ENCODE results near the gene PLD3.

PLD3 gene

DNA sequence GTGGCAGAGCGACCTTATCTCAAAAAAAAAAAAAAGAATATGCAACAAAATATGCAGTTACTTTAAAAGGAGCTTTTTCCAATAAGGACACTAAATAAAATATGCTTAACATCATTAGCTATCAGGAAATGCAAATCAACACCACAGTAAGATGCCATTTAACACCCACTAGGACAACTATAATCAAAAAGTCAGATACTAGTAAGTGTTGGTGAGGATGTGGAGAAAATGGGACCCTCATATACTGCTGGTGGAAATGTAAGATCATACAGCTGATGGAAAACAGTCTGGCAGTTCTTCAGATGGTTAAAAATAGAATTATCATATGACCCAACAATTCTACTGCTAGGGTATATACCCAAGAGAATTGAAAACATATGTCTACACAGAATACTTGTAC, 38.8 kb upstream of the PLD3 start:
- H3K9me3 ChIP-seq (ENCODE audit: low read length) = no peaks in the 10 kb centered on the region
- no peak overlapping the region for H3K4me2 ChIP-seq (ENCODE audit: low read length)
- no peaks in the 10 kb centered on the region for H3K4me1 ChIP-seq (ENCODE audit: insufficient read depth, low read length, severe bottlenecking)
- no peak overlapping the region for H3K27ac ChIP-seq (ENCODE audit: low read depth, low read length, poor library complexity, severe bottlenecking)
- no peak overlapping the region for H3K4me3 ChIP-seq (ENCODE audit: low read depth, low read length, poor library complexity, severe bottlenecking)
- no peaks in the 10 kb centered on the region for H4K20me1 ChIP-seq (ENCODE audit: insufficient read depth, low read length)
- TF ChIP-seq, protein P1, sequence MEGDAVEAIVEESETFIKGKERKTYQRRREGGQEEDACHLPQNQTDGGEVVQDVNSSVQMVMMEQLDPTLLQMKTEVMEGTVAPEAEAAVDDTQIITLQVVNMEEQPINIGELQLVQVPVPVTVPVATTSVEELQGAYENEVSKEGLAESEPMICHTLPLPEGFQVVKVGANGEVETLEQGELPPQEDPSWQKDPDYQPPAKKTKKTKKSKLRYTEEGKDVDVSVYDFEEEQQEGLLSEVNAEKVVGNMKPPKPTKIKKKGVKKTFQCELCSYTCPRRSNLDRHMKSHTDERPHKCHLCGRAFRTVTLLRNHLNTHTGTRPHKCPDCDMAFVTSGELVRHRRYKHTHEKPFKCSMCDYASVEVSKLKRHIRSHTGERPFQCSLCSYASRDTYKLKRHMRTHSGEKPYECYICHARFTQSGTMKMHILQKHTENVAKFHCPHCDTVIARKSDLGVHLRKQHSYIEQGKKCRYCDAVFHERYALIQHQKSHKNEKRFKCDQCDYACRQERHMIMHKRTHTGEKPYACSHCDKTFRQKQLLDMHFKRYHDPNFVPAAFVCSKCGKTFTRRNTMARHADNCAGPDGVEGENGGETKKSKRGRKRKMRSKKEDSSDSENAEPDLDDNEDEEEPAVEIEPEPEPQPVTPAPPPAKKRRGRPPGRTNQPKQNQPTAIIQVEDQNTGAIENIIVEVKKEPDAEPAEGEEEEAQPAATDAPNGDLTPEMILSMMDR (IDR thresholded peaks at IDR 0.05; ENCODE audit: low read length) = no peak
- TF ChIP-seq EZH2 (IDR thresholded peaks at IDR 0.05; ENCODE audit: borderline replicate concordance, low read length) = no peak
- H3K9ac ChIP-seq (ENCODE audit: low read length) = no peak overlapping the region
- no peaks in the 10 kb centered on the region for H3K36me3 ChIP-seq (ENCODE audit: insufficient read depth, low read length)
- no peaks in the 10 kb centered on the region for H3K79me2 ChIP-seq (ENCODE audit: insufficient read depth, low read length)
- H2AFZ ChIP-seq (ENCODE audit: low read length) = no peak overlapping the region
- no peaks in the 10 kb centered on the region for H3K9me2 ChIP-seq (ENCODE audit: low read depth, low read length)
- H3K27me3 ChIP-seq (ENCODE audit: insufficient read depth, low read length) = no peaks in the 10 kb centered on the region
- no peaks in the 10 kb centered on the region for H3F3A ChIP-seq (ENCODE audit: insufficient read depth, low read length)

DNA sequence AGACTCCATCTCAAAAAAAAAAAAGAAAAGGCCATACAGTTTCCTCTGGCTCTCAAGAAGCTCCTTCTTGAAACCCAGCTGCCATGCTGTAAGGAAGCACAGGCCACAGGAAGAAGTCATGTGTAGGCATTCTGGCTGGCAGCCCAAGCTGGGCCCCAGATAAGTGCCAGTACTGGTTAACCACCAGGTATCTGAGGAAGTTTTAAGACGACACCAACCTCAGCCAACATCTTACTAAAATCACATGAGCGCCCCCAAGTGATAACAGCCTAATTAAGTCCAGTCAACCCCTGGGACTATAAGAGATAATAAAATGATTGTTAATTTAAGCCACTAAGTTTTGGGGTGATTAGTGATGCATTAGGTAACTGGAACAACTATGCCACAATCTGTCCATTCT, 36.0 kb upstream of the PLD3 start:
- H3K9me2 ChIP-seq (ENCODE audit: low read depth, low read length) = no peaks in the 10 kb centered on the region
- H3K4me2 ChIP-seq (ENCODE audit: low read length) = no peak overlapping the region
- no peaks in the 10 kb centered on the region for H3K9me3 ChIP-seq (ENCODE audit: low read length)
- H3K27me3 ChIP-seq (ENCODE audit: insufficient read depth, low read length) = no peaks in the 10 kb centered on the region
- no peaks in the 10 kb centered on the region for H3F3A ChIP-seq (ENCODE audit: insufficient read depth, low read length)
- H2AFZ ChIP-seq (ENCODE audit: low read length) = no peak overlapping the region
- H3K4me1 ChIP-seq (ENCODE audit: insufficient read depth, low read length, severe bottlenecking) = no peaks in the 10 kb centered on the region
- H3K27ac ChIP-seq (ENCODE audit: low read depth, low read length, poor library complexity, severe bottlenecking) = no peak overlapping the region
- H3K9ac ChIP-seq (ENCODE audit: low read length) = no peak overlapping the region
- H3K79me2 ChIP-seq (ENCODE audit: insufficient read depth, low read length) = no peaks in the 10 kb centered on the region
- H3K36me3 ChIP-seq (ENCODE audit: insufficient read depth, low read length) = peaks cover 8% of the 10 kb centered on the region; the same call in 1 of the 2 replicates
- H3K4me3 ChIP-seq (ENCODE audit: low read depth, low read length, poor library complexity, severe bottlenecking) = no peak overlapping the region
- no peaks in the 10 kb centered on the region for H4K20me1 ChIP-seq (ENCODE audit: insufficient read depth, low read length)
- TF ChIP-seq EZH2 (IDR thresholded peaks at IDR 0.05; ENCODE audit: borderline replicate concordance, low read length) = no peak
- TF ChIP-seq, protein P1 (IDR thresholded peaks at IDR 0.05; ENCODE audit: low read length) = peak; percentile 57

DNA sequence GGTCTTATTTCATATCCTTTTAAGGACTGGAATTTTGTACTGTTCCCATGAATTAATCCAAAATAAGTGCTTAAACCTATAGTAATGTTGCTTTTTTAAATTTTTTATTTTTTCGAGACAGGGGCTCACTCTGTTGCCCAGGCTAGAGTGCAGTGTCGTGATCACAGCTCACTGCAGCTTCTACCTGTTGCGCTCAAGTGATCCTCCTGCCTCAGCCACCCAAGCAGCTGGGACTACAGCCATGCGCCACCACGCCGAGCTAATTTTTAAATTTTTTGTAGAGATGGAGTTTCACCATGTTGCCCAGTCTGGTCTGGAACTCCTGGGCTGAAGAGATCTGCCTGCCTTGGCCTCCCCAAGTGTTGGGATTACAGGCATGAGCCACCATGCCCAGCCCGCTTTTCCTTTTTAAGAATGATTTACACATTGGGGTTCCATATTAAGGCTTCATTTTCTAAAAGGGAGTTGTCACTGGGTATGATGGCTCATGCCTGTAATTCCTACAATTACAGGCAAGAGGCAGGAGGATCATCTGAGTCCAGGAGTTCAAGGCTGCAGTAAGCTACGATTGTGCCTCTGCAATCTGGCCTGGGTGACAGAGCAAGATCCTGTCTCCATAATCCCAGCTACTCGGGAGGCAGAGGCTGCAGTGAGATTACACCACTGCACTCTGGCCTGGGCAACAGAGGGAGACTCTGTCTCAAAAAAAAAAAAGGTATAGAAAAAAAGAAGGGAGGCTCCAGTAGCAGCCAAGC, 35.1 kb upstream of the PLD3 start:
- H3K27ac ChIP-seq (ENCODE audit: low read depth, low read length, poor library complexity, severe bottlenecking) = no peak overlapping the region
- H3K79me2 ChIP-seq (ENCODE audit: insufficient read depth, low read length) = no peaks in the 10 kb centered on the region
- TF ChIP-seq, protein P1 (IDR thresholded peaks at IDR 0.05; ENCODE audit: low read length) = no peak
- TF ChIP-seq EZH2 (IDR thresholded peaks at IDR 0.05; ENCODE audit: borderline replicate concordance, low read length) = no peak

More for the DNA sequence above, 35.1 kb upstream of the PLD3 start:
- no peaks in the 10 kb centered on the region for H3K4me1 ChIP-seq (ENCODE audit: insufficient read depth, low read length, severe bottlenecking)
- no peaks in the 10 kb centered on the region for H3F3A ChIP-seq (ENCODE audit: insufficient read depth, low read length)
- no peak overlapping the region for H2AFZ ChIP-seq (ENCODE audit: low read length)
- H3K27me3 ChIP-seq (ENCODE audit: insufficient read depth, low read length) = no peaks in the 10 kb centered on the region
- no peaks in the 10 kb centered on the region for H3K9me2 ChIP-seq (ENCODE audit: low read depth, low read length)
- peaks cover 10% of the 10 kb centered on the region; the same call in 1 of the 2 replicates for H3K36me3 ChIP-seq (ENCODE audit: insufficient read depth, low read length)
- no peak overlapping the region for H3K4me2 ChIP-seq (ENCODE audit: low read length)
- no peaks in the 10 kb centered on the region for H3K9me3 ChIP-seq (ENCODE audit: low read length)
- H3K9ac ChIP-seq (ENCODE audit: low read length) = no peak overlapping the region
- H4K20me1 ChIP-seq (ENCODE audit: insufficient read depth, low read length) = no peaks in the 10 kb centered on the region
- no peak overlapping the region for H3K4me3 ChIP-seq (ENCODE audit: low read depth, low read length, poor library complexity, severe bottlenecking)
